GM19099 (cell line): ENCODE data around the gene DAZAP1.

Experiments
- POLR2A ChIP-seq: IDR thresholded peaks from 3 replicates; pipeline ENCODE4 v1.6.1; 2011; ENCODE audit warnings: low read depth; ENCODE audit not compliant: insufficient read length; ENCODE audit errors: extremely low read depth

DAZAP1 gene

DNA sequence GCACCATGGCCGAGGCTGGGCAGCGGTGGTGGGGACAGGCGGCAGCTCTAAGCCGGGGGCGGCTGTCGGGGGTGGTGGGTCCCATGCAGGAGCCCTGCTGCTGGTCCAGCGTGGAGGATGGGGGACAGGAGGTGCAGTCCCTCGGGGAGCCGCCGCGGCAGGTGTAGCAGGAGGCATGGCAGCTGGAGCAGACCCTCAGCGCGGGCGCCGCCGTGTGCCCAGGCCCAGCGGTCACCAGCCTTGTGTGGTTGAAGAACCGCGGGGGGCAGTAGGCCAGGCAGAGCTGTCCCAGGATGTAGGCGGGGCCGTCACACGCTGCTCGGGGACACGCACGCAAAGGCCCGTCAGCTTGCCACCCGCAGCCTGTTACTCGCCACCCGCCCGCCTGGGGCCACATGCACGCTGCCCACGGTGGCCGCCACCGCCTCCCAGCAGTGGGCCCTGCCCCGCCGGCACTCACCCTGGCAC, 74.5 kb downstream of the DAZAP1 start:
- TF ChIP-seq POLR2A, result no peak

- no peak for TF ChIP-seq POLR2A
Observed at GRCh38 chr19:1482361-1483130, 75.2 kb downstream of the DAZAP1 start.

- no peak for TF ChIP-seq POLR2A
Observed at GRCh38 chr19:1483131-1483978, 76.0 kb downstream of the DAZAP1 start.

GRCh38 chr19:1483979-1484428, 76.6 kb downstream of the DAZAP1 start:
- no peak for TF ChIP-seq POLR2A
